Measurements from ENCODE around the gene MARCO. TPM values are rescaled to one million over a fixed set of nuclear protein-coding genes. Genes with fewer than 3 reads are reported as not detected.

Gene MARCO
- polyA plus RNA-seq, 3 donors = 12.7 to 43.7 (median 37.7) TPM

- no peaks in the 10 kb centered on the region for H4K20me1 ChIP-seq (ENCODE audit: insufficient read depth, low read length)
- no peak overlapping the region for H3K27ac Mint-ChIP-seq
- H3K4me1 Mint-ChIP-seq = peaks cover 31% of the 10 kb centered on the region
- H3K4me3 Mint-ChIP-seq = no peak overlapping the region
- H3K36me3 ChIP-seq (replicated peaks in 1 of 2; ENCODE audit: control insufficient read depth in 1 of 2, insufficient read depth in 2 of 2, low read length in 2 of 2) = no peaks in the 10 kb centered on the region
- H3K27me3 ChIP-seq (ENCODE audit: control insufficient read depth in 2 of 2, insufficient read depth in 2 of 2, low read length in 2 of 2) = no peaks in the 10 kb centered on the region
- H3K27ac ChIP-seq (ENCODE audit: low read depth in 1 of 2, low read length in 2 of 2) = no peak overlapping the region
- peaks cover 0 to 2% (median 0%) of the 10 kb centered on the region in 7 donors for H3K9me3 Mint-ChIP-seq
- no CpG with 5 or more reads among the region's 1 CpG for WGBS (ENCODE audit: insufficient coverage)
- intact Hi-C loops (cut with micrococcal nuclease) = no loop called here
- peaks cover 0 to 4% (median 2%) of the 10 kb centered on the region in 3 donors for H3K27me3 Mint-ChIP-seq (ENCODE audit: low read depth in 3 of 3)
- TF ChIP-seq, protein P1, sequence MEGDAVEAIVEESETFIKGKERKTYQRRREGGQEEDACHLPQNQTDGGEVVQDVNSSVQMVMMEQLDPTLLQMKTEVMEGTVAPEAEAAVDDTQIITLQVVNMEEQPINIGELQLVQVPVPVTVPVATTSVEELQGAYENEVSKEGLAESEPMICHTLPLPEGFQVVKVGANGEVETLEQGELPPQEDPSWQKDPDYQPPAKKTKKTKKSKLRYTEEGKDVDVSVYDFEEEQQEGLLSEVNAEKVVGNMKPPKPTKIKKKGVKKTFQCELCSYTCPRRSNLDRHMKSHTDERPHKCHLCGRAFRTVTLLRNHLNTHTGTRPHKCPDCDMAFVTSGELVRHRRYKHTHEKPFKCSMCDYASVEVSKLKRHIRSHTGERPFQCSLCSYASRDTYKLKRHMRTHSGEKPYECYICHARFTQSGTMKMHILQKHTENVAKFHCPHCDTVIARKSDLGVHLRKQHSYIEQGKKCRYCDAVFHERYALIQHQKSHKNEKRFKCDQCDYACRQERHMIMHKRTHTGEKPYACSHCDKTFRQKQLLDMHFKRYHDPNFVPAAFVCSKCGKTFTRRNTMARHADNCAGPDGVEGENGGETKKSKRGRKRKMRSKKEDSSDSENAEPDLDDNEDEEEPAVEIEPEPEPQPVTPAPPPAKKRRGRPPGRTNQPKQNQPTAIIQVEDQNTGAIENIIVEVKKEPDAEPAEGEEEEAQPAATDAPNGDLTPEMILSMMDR (IDR thresholded peaks at IDR 0.05) = no peak
- H3K4me2 ChIP-seq (replicated peaks; ENCODE audit: extremely low read depth, low read length, poor library complexity, severe bottlenecking) = no peak overlapping the region
- H3K9me3 ChIP-seq (replicated peaks in 1 of 2; ENCODE audit: control insufficient read depth in 1 of 2, insufficient read depth in 1 of 2, low read length in 2 of 2) = no peaks in the 10 kb centered on the region
- no peak overlapping the region for H2AFZ ChIP-seq (ENCODE audit: insufficient read depth, low read depth, low read length, poor library complexity, severe bottlenecking)
- peaks cover 17 to 20% of the 10 kb centered on the region in 2 donors for H3K4me1 ChIP-seq (ENCODE audit: control insufficient read depth in 1 of 2, insufficient read depth in 2 of 2, low read length in 2 of 2)
- peak in 1 of 3 donors; percentile 18 for DNase-seq
- H3K36me3 Mint-ChIP-seq = peaks cover 3% of the 10 kb centered on the region in 2 donors
- H3K9ac ChIP-seq (ENCODE audit: insufficient read depth, low read length, poor library complexity, severe bottlenecking) = no peak overlapping the region
- no peaks in the 10 kb centered on the region for H3K79me2 ChIP-seq (ENCODE audit: insufficient read depth, low read length)
- H3K4me3 ChIP-seq (replicated peaks in 1 of 3; ENCODE audit: low read depth in 2 of 3, low read length in 3 of 3) = no peak overlapping the region
Observed at GRCh38 chr2:118918017-118918416, 24.0 kb upstream of the MARCO start.

GRCh38 chr2:118921646-118922045 is 20.3 kb upstream of the MARCO start:
- no peak overlapping the region for H3K9ac ChIP-seq (ENCODE audit: insufficient read depth, low read length, poor library complexity, severe bottlenecking)
- H3K4me3 ChIP-seq (replicated peaks in 1 of 3; ENCODE audit: low read depth in 2 of 3, low read length in 3 of 3) = no peak overlapping the region
- peaks cover 0 to 3% (median 1%) of the 10 kb centered on the region in 3 donors for H3K27me3 Mint-ChIP-seq (ENCODE audit: low read depth in 3 of 3)
- no peak for DNase-seq
- TF ChIP-seq, protein P1 (IDR thresholded peaks at IDR 0.05) = no peak
- no peaks in the 10 kb centered on the region for H3K36me3 Mint-ChIP-seq
- peak overlapping the region in 1 of 2 donors; percentile 9 for H3K4me3 Mint-ChIP-seq
- 6% methylated on average over 2 of the region's 7 CpGs for WGBS (ENCODE audit: insufficient coverage)
- no peaks in the 10 kb centered on the region for H3K9me3 ChIP-seq (replicated peaks in 1 of 2; ENCODE audit: control insufficient read depth in 1 of 2, insufficient read depth in 1 of 2, low read length in 2 of 2)
- no peak overlapping the region for H2AFZ ChIP-seq (ENCODE audit: insufficient read depth, low read depth, low read length, poor library complexity, severe bottlenecking)
- H3K36me3 ChIP-seq (replicated peaks in 1 of 2; ENCODE audit: control insufficient read depth in 1 of 2, insufficient read depth in 2 of 2, low read length in 2 of 2) = no peaks in the 10 kb centered on the region
- H3K27ac Mint-ChIP-seq = no peak overlapping the region
- peaks cover 26% of the 10 kb centered on the region for H3K4me1 Mint-ChIP-seq
- no peak overlapping the region for H3K4me2 ChIP-seq (replicated peaks; ENCODE audit: extremely low read depth, low read length, poor library complexity, severe bottlenecking)
- no peak overlapping the region for H3K27ac ChIP-seq (ENCODE audit: low read depth in 1 of 2, low read length in 2 of 2)
- H3K79me2 ChIP-seq (ENCODE audit: insufficient read depth, low read length) = no peaks in the 10 kb centered on the region
- intact Hi-C loops (cut with micrococcal nuclease) = no loop called here
- H4K20me1 ChIP-seq (ENCODE audit: insufficient read depth, low read length) = no peaks in the 10 kb centered on the region
- no peaks in the 10 kb centered on the region for H3K9me3 Mint-ChIP-seq
- H3K4me1 ChIP-seq (ENCODE audit: control insufficient read depth in 1 of 2, insufficient read depth in 2 of 2, low read length in 2 of 2) = peaks cover 23% of the 10 kb centered on the region in 2 donors
- no peaks in the 10 kb centered on the region for H3K27me3 ChIP-seq (ENCODE audit: control insufficient read depth in 2 of 2, insufficient read depth in 2 of 2, low read length in 2 of 2)

Measured in CD14-positive monocyte (primary cell).